IMR-90 (cell line): Measurements from ENCODE around the gene COL23A1. TPM values are rescaled to one million over a fixed set of nuclear protein-coding genes. Genes with fewer than 3 reads are reported as not detected.

ENCODE experiments used
- ATAC-seq: fragments of 200-7000 bp; cut with Tn5 transposase; 2 replicates; pipeline ENCODE4 v1.9.1; 2020; ENCODE audit warnings: low read depth, mild to moderate bottlenecking, moderate library complexity
- BruUV-seq: library from RNA; stranded (reverse); fragments of 400-500 nt; replicated peaks from 2 replicates; lab custom pipeline; 2021; lab: Mats Ljungman, UMichigan
- CTCF ChIA-PET: fragments of 300-600 bp; formaldehyde crosslinking; extraction: SDS; loops from one replicate; lab custom pipeline; 2021; ENCODE audit warnings: antibody characterized with exemption; lab: Yijun Ruan, JAX
- POLR2A ChIA-PET: fragments of 300-600 bp; sonication (Branson Sonifier 250); formaldehyde crosslinking; loops from one replicate; lab custom pipeline; 2022; ENCODE audit warnings: antibody characterized with exemption; ENCODE audit not compliant: unreplicated experiment; lab: Charles Lee
- DNase-seq: peaks from one replicate; pipeline ENCODE4 v3.0.0; 2013
- H2AFZ ChIP-seq: replicated peaks from 2 replicates; pipeline ENCODE3; 2013; ENCODE audit warnings: low read length, mild to moderate bottlenecking; ENCODE audit not compliant: poor library complexity
- H2AK5ac ChIP-seq: 2 replicates; pipeline ENCODE4 v1.6.1; 2013; ENCODE audit warnings: low read depth, low read length, inconsistent platforms
- H2AK9ac ChIP-seq: replicated peaks from 2 replicates; pipeline ENCODE3; 2013; ENCODE audit warnings: mild to moderate bottlenecking, low read depth, low read length, moderate library complexity; ENCODE audit not compliant: poor library complexity
- H2BK120ac ChIP-seq: 2 replicates; pipeline ENCODE4 v1.6.1; 2013; ENCODE audit warnings: low read depth, low read length, inconsistent platforms
- H2BK15ac ChIP-seq: 3 replicates; pipeline ENCODE4 v1.6.1; 2013; ENCODE audit warnings: low read depth, low read length, inconsistent platforms
- H2BK20ac ChIP-seq: 2 replicates; pipeline ENCODE4 v1.6.1; 2013; ENCODE audit warnings: low read depth, mild to moderate bottlenecking, inconsistent platforms, low read length, moderate library complexity
- H2BK5ac ChIP-seq: 2 replicates; pipeline ENCODE4 v1.6.1; 2013; ENCODE audit warnings: mild to moderate bottlenecking, low read depth, low read length, inconsistent platforms; ENCODE audit not compliant: poor library complexity, severe bottlenecking
- H3K14ac ChIP-seq: replicated peaks from 2 replicates; pipeline ENCODE4 v1.6.1; 2013; ENCODE audit warnings: low read depth, low read length, inconsistent platforms
- H3K18ac ChIP-seq: 2 replicates; pipeline ENCODE4 v1.6.1; 2013; ENCODE audit warnings: low read depth, low read length, control low read depth
- H3K23ac ChIP-seq: 2 replicates; pipeline ENCODE4 v1.6.1; 2013; ENCODE audit warnings: low read depth, low read length, inconsistent platforms
- H3K27ac ChIP-seq: 2 replicates; pipeline ENCODE4 v1.5.1; 2013; ENCODE audit warnings: mild to moderate bottlenecking, control low read depth, low read length; ENCODE audit not compliant: insufficient read depth
- H3K27me3 ChIP-seq: 2 replicates; pipeline ENCODE4 v1.6.1; 2013; ENCODE audit warnings: low read length; ENCODE audit not compliant: control insufficient read depth, insufficient read depth
- H3K36me3 ChIP-seq: 2 replicates; pipeline ENCODE4 v1.6.1; 2013; ENCODE audit warnings: low read length, mixed read lengths; ENCODE audit not compliant: control insufficient read depth, insufficient read depth
- H3K4ac ChIP-seq: 2 replicates; pipeline ENCODE4 v1.6.1; 2013; ENCODE audit warnings: low read depth, low read length, inconsistent platforms
- H3K4me1 ChIP-seq: 2 replicates; pipeline ENCODE4 v1.6.1; 2013; ENCODE audit warnings: low read length, mixed read lengths; ENCODE audit not compliant: control insufficient read depth, insufficient read depth
- H3K4me2 ChIP-seq: 2 replicates; pipeline ENCODE4 v1.6.1; 2013; ENCODE audit warnings: low read depth, mild to moderate bottlenecking, control low read depth, low read length, moderate library complexity
- H3K4me3 ChIP-seq: 2 replicates; pipeline ENCODE4 v1.5.1; 2013; ENCODE audit warnings: low read depth, mild to moderate bottlenecking, control low read depth, low read length, moderate library complexity; ENCODE audit not compliant: insufficient read depth
- H3K56ac ChIP-seq: 2 replicates; pipeline ENCODE4 v1.6.1; 2013; ENCODE audit warnings: low read length, inconsistent platforms; ENCODE audit not compliant: insufficient read depth; ENCODE audit errors: extremely low read depth
- H3K79me1 ChIP-seq, 2 experiments: 2 replicates each; pipeline ENCODE4 v1.6.1; 2013; ENCODE audit warnings: low read length in 2 of 2, inconsistent platforms in 1 of 2, low read depth in 1 of 2
- H3K9ac ChIP-seq: 2 replicates; pipeline ENCODE4 v1.6.1; 2013; ENCODE audit warnings: low read depth, low read length, control low read depth
- H3K9me1 ChIP-seq: 2 replicates; pipeline ENCODE4 v1.6.1; 2013; ENCODE audit warnings: low read length, inconsistent platforms; ENCODE audit not compliant: insufficient read depth
- H3K9me3 ChIP-seq: 2 replicates; pipeline ENCODE4 v1.6.1; 2013; ENCODE audit warnings: low read length; ENCODE audit not compliant: control insufficient read depth, insufficient read depth
- H4K20me1 ChIP-seq: 2 replicates; pipeline ENCODE4 v1.6.1; 2013; ENCODE audit warnings: low read length, inconsistent platforms; ENCODE audit not compliant: insufficient read depth
- H4K5ac ChIP-seq: 2 replicates; pipeline ENCODE4 v1.6.1; 2013; ENCODE audit warnings: mild to moderate bottlenecking, low read depth, low read length, control low read depth
- H4K8ac ChIP-seq, 2 experiments: 2 replicates each; pipeline ENCODE4 v1.6.1; 2013; ENCODE audit warnings: low read depth in 2 of 2, low read length in 2 of 2, control low read depth in 1 of 2, inconsistent platforms in 1 of 2
- H4K91ac ChIP-seq: 2 replicates; pipeline ENCODE4 v1.6.1; 2013; ENCODE audit warnings: low read depth, low read length, inconsistent platforms; ENCODE audit not compliant: insufficient read depth
- BHLHE40 ChIP-seq: fragments of 150-350 bp; IDR thresholded peaks from 2 replicates; pipeline ENCODE4 v1.6.1; 2016; ENCODE audit warnings: mild to moderate bottlenecking, low read depth, low read length
- ELK1 ChIP-seq: fragments of 150-350 bp; IDR thresholded peaks from 2 replicates; pipeline ENCODE4 v1.6.1; 2016; ENCODE audit warnings: low read depth, mild to moderate bottlenecking, low read length, moderate library complexity, borderline replicate concordance
- FOS ChIP-seq: fragments of 150-350 bp; IDR thresholded peaks from 2 replicates; pipeline ENCODE4 v1.6.1; 2016; ENCODE audit warnings: low read depth, low read length
- MAFK ChIP-seq: IDR thresholded peaks from 2 replicates; pipeline ENCODE4 v1.6.1; 2012; ENCODE audit warnings: low read depth, low read length, improper control_type of control experiment
- MXI1 ChIP-seq: IDR thresholded peaks from 2 replicates; pipeline ENCODE4 v1.6.1; 2012; ENCODE audit warnings: low read depth, mild to moderate bottlenecking, low read length, moderate library complexity, borderline replicate concordance
- RFX5 ChIP-seq: IDR thresholded peaks from 2 replicates; pipeline ENCODE4 v1.8.0; 2012; ENCODE audit warnings: low read depth, mild to moderate bottlenecking, low read length, moderate library complexity
- SMC3 ChIP-seq: fragments of 150-350 bp; IDR thresholded peaks from 2 replicates; pipeline ENCODE4 v1.6.1; 2016; ENCODE audit warnings: low read depth, mild to moderate bottlenecking, antibody characterized with exemption, low read length, moderate library complexity
- USF2 ChIP-seq: fragments of 150-350 bp; IDR thresholded peaks from 2 replicates; pipeline ENCODE4 v1.6.1; 2017; ENCODE audit warnings: mild to moderate bottlenecking, antibody characterized with exemption, low read length, low read depth
- WGBS, 2 experiments: methylation state at CpG; one replicate each; pipeline versions ENCODE4 v1.1.5 to v1.1.7; 2013; ENCODE audit warnings: missing lambda C conversion rate in 2 of 2; ENCODE audit not compliant: insufficient read length in 1 of 2; ENCODE audit errors: extremely low coverage in 2 of 2; 5-methylcytosine and 5-hydroxymethylcytosine counted together
- dilution Hi-C: fragments of 300-500 bp; cut with HindIII; formaldehyde crosslinking; loops from one replicate; pipeline ENCODE4 v1.14.3; 2018; ENCODE audit warnings: low sequenced_read_pairs; ENCODE audit not compliant: unreplicated experiment
- in situ Hi-C: fragments of 300-500 bp; cut with MboI; formaldehyde crosslinking; loops from 3 replicates; pipeline ENCODE4 v1.14.3; 2019; ENCODE audit warnings: low sequenced_read_pairs, inconsistent platforms, mixed read lengths
- intact Hi-C: fragments of 100-400 bp; cut with micrococcal nuclease; formaldehyde crosslinking; loops from 2 replicates; pipeline ENCODE4 v1.10.0; 2022
- polyA plus RNA-seq, 3 experiments: library from polyadenylated mRNA; depleted of rRNA; stranded (reverse); fragments of >200 nt; gene quantifications; 2 replicates each; pipeline ENCODE4 v1.2.3, GENCODE V29; 2012; ENCODE audit warnings: low replicate concordance in 1 of 3
- total RNA-seq: library from RNA; depleted of rRNA; stranded (reverse); fragments of >200 nt; gene quantifications from 2 replicates; pipeline ENCODE4 v1.2.3, GENCODE V29; 2012

The COL23A1 gene
- total and polyA plus RNA-seq, 2 of the 4 experiments (the other 2 are of a cell fraction) = not detected

- no peak for ATAC-seq
Measured at GRCh38 chr5:178460598-178460997, 129.6 kb downstream of the COL23A1 start.

More at GRCh38 chr5:178460598-178460997, 129.6 kb downstream of the COL23A1 start:
- Histone ChIP-seq H3K9me3 (0 out of 2 replicates have a peak, but pooled peaks cover 2% of the 10 kb centered on the region), H3K56ac (no peak overlapping the region), H4K20me1 (no peaks in the 10 kb centered on the region), H2AK5ac (no peak overlapping the region), H3K27ac (no peak overlapping the region), H2AFZ (no peak overlapping the region), H3K4ac (no peak overlapping the region), H3K36me3 (no peaks in the 10 kb centered on the region), H3K27me3 (no peaks in the 10 kb centered on the region), H2BK5ac (no peak overlapping the region), H3K9me1 (no peaks in the 10 kb centered on the region), H3K18ac (no peak overlapping the region), H3K79me1 (no peaks in the 10 kb centered on the region), H2BK120ac (no peak overlapping the region), H4K91ac (no peak overlapping the region), H4K8ac (no peak overlapping the region), H4K5ac (no peak overlapping the region), H3K23ac (no peak overlapping the region), H3K4me1 (no peaks in the 10 kb centered on the region), H3K4me2 (no peak overlapping the region), H3K9ac (no peak overlapping the region), H3K4me3 (no peak overlapping the region), H2AK9ac (no peak overlapping the region), H2BK20ac (no peak overlapping the region), H3K14ac (no peak overlapping the region), H2BK15ac (no peak overlapping the region)
- POLR2A ChIA-PET = no interaction called here
- TF ChIP-seq RFX5 = no peak
- no peak for TF ChIP-seq USF2
- TF ChIP-seq ELK1 = no peak
- TF ChIP-seq BHLHE40 = no peak
- TF ChIP-seq FOS = no peak
- TF ChIP-seq MAFK = no peak
- TF ChIP-seq SMC3 = no peak
- TF ChIP-seq MXI1 = no peak
- dilution Hi-C loops (no loop called here), in situ Hi-C loops (no loop called here), intact Hi-C loops (no loop called here)
- CTCF ChIA-PET = interaction anchor here (0.6 to 1.2 kb wide), 4 partner anchors 8 to 89 kb away, joined by 3 to 4 read pairs (median 4); no protein-coding TSS in a partner anchor
- DNase-seq = no peak
- no TSS peak for BruUV-seq
- 20% methylated on average over 1 of the region's 5 CpGs; no CpG with 5 or more reads in 1 of the 2 experiments for WGBS, 2 experiments
